HG02884 (cell line): ENCODE data around the gene PEX5L.

Source experiments
- ATAC-seq: cut with Tn5 transposase; IDR thresholded peaks from one replicate; pipeline ENCODE4 v1.9.1; 2021; ENCODE audit warnings: mild to moderate bottlenecking, moderate library complexity; ENCODE audit not compliant: unreplicated experiment

The PEX5L gene

DNA sequence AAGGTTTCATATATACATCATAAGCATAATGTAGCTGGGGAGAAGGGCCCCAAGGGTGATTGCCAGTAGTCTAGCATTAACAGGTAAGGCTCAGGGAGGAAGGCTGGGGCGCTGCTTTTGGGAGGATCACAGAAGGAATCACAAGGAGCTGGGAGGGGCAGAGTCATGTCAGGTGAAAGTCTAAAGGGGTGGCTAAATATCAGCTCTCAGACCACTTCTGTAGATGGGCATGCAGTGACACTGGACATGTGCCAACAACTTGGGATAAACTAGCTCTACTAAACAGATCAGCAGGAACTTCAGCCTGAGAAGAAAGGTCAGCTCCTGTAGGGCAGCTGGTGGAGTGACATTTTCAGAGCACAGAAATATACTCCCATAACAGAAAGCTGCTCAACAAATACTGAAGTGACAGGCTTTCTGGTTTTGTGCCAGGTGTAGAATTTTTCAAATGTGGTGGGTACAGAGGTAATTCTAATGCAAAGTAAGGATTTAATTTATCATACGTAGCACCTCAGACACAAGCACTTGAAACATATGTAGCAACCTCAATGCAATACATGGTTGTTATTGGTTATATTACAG, 79.4 kb downstream of the PEX5L start:
- ATAC-seq, result no peak

DNA sequence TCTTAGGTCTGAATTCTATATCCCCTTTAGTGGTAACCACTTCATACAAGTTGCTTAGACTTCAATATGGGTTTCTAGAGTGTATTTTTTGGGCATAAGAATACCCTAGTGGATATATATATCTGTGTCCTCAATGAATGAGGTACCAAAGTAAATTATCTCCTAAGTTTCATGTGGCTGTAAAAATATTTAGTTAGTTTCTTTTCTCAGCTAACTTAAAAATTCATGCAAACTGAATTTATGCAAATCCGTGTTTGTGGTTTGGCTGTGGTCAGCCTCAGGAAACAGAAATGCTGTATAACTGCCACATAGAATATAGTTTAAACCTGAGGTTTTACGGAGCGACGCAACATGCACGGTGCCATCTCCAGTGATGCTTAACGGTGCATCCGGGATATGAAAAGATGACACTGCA, 80.3 kb downstream of the PEX5L start:
- peak; percentile 93 for ATAC-seq

DNA sequence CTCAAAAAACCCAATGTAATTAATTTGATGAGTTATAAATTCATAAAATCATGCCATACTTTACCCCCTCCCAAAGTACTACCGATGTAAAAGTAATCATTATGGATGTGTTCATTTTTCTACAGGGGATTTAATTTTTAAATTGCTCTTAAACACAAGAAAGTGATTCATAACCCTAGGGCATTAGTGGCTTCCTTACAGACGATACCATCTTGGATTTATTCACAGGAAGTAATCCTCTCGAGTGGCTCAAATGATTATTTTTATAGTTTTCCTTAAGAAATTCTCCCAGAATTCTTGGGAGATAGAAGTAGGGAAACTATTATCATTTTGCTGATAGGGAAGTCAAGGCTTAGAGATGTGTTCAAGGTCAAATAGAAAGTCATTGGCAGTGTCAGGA, 80.9 kb downstream of the PEX5L start:
- no peak for ATAC-seq

DNA sequence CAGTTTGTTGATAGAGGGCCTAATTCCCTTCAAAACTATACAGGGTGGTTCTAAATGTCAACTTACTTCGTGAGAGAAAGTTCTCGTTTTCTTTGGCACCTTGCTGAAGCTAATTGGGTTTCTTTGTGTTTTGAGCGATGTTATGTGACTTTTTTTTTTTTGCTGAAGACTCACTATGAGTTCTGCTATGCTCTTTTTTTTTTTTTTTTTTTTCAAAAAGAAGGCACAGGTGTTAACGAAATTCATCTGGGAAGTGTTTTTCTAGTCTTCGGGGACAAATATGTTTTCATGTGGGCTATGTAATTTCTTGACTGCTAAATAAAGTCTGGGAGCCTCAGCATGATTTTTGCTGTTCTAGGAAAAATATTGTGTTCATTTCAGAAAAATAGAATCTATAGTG, 81.5 kb downstream of the PEX5L start:
- no peak for ATAC-seq

DNA sequence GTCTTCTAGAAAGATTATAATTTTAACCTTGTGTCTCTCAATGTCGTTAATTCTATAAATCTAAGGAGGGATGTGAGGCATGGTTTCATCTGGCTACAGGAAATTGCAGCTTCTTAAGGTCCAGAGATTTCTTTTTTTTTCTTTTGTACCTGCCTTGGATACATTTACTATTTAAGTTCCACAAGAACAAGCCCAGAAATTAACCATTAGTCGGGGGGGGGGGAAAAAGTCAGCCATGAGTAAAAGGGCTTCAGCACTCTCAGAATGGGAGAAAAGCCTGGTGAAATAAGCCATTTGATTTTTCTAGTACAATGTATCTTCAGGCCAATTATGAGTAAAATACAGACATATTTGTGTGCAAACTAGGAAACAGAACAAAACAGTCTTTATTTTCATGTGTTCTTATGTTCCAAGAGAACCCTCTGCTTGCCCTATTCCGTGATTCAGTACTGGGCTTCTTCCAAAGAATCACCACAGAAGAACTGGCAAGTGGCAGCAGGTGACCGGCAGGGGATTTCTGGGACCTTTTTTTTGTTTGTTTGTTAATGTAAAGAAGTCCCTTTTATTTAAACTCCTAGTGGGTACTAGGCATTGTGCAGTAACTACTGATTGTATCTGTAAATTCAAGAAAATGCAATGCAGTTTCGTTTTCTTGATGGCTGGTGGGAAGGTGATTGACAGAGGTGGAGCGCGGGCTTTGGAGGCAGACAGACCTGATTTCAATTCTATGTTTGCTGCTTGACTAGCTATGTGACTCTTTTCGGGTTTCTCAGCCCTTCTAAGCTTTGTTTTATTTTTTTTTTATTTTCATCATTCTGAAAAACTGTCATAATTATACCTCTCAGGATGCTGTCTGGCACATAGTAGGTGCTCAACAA, 82.5 kb downstream of the PEX5L start:
- ATAC-seq, result no peak

DNA sequence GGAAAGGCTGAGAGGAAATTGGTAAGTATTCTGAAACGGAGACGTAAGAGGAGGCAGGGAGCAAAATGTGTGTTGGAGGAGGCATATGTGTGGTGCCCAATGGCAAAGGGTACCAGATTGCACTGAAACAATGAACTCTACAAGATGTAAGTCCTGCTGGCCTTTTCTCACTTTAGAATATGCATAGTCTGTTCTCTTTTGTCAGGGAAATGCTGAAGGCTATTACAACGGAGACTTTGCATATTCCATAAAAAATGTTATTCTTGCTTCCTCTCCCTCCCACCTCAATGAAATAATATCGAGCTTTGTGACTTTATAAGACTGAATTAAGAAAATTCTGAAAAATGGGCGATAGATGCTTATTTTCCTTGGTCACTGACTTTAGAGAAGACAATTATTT, 85.9 kb downstream of the PEX5L start:
- ATAC-seq, result no peak

DNA sequence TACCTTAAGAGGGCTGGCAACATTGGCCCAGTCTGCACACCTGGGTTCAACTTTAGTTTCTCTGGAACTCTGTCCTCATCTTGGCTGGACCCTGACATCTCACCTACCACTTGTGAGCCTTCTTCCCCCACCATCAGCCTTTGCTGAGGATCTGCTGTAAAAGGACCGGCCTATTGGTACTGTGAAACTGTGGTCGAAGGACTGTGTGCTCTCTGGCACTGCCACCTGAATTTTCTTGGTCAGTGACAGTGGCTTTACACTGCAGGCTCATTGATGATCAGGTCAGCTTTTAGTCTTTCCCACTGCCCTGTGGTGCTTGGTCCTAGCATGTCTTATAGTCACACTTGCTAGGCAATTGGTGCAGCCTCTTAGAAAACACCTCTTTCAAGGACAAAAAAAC, 86.9 kb downstream of the PEX5L start:
- ATAC-seq, result no peak

DNA sequence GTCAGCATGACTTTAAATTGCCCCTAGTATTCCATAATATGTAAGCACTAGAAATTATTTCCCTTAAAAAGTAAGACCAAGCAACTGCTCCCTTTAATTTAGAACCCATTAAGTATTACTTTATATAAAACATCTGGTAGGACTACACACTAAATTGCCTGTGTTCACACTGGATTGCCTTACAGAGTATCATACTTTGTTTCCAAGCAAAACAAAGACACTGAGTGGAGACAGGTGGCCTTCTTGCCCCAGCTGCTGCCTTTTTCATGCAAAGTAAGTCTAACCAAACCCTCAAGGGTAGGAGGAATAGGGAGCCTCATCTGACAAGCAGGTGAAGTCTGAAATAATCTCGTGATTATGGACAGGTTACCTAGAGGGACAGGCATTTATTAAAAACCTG, 87.3 kb downstream of the PEX5L start:
- peak; percentile 69 for ATAC-seq

DNA sequence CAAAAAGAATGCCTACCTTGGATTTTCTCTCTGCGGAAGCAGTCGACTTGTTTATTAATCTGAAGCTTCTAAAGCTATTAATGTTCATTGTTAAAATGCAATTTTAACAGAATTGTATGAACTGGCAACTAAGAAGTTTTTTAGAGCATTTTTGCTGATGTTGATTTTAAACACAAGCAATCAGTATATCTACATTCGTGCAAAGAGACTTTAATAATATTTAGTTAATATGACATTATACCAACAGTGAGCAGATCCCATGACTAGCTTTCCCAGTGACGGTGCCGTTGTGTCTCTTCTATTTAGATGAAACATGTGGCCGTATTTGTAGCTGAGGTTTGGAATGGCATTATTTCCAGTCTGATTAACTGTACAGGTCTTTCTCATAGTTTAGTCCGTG, 88.0 kb downstream of the PEX5L start:
- no peak for ATAC-seq

DNA sequence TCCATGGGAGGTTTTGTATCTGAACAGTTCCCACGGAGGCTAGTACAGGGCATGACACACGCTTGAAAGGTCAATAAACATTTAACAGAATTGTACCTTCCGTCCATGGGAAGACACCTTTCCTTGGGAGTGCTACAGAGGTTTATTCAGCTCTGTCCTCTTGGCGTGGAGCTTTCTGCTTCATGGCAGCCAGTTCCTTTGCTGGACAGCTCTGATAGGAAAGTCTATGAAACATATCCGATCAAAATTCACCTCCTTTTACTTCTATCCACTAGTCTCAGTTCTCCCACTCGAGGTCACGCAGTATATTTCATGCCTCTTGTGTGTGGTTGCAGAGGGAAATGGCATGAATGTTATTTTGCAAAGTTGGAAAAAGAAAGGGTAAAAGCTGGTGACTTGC, 91.2 kb downstream of the PEX5L start:
- ATAC-seq, result no peak

DNA sequence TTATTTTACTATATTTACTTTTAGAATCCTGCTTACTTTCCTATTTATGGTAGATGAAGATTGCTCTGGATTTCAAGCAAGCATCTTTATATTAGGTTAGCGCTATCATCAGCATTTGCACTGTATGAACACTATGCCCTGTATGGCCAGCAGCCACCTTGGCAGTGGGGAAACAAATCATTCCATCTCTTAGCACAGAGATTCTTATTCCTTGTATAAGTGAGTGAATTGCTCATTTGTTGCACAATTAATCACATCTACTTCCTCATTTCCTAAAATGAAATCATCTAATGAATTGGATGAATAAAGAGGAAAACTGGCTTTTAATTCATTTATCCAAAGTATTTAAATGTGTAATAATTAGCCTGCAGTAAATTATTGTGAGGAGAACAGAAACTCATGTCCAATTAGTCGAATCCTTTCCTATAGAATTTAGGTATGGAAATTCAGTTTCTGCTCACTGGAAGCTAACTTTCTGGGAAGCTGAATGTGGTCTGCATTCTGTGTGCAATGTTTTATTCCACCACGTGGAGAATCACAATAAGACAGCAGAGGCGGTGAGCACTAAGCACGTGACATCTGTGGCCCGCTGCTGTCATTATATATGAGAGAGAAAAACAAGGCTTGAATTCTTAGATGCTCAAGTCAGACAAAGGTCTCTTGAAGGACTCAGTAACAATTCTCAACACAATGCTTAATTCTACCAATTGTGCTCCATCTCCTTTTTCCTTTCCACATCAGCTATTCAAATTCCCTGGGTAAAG, 93.4 kb downstream of the PEX5L start:
- ATAC-seq, result no peak

DNA sequence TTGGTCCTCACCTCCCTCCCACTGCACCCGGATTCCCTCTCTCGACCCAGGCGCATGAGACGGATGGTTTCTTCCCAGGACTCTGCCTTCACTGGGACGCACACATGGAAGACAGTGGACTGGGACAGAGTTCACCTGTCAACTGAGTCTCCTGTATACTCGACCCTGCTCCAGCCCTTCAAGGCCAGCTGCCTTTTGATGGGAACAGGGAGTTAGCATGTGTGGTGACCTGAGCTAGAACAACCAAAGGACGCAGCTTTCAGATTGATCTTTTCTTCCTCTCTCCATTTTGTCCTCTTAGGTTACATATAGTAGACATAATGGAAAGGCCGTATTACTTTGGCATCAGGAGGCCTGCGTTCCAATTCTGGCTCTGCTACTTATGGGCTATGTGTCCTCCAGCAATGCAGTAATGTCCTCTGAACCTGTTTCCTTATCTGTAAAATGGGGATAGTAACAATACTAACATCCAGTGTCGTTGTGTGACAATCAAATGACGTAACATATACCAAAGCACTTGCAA, 94.1 kb downstream of the PEX5L start:
- no peak for ATAC-seq

DNA sequence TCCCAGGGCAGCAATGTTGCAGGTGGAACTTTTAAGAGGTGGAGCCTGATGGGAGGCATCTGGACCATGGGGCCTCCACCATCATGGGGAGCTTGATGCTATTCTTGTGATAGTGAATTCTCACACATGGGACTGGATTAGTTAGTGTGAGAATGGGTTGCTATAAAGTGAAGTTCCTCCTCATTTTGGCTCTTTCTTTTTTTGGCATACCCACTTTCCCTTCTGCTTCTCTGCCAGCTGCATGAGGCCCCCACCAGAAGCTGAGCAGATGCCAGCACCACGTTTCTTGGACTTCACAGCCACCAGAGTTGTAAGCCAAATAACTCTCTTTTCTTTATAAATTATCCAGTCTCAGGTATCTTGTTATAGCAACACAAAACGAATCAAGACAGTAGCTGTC, 101.0 kb downstream of the PEX5L start:
- no peak for ATAC-seq

DNA sequence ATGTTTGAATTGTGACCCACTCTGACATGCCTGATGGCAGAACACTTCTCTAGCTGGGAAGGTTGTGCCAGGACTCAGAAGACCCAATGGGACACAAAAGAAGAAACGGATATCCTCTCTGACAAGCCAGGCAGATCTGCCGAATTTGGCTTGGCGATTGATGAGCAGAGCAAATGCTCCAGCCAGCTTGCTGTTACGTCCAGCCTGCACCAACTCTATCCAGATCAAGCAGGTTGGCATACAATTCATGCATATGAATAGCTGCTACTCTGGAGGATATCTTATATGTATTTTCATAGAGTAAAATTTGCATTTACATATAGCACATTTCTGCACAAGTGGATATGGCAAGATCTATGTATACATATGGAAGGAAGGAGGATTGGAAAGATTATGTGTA, 102.8 kb downstream of the PEX5L start:
- ATAC-seq, result no peak

DNA sequence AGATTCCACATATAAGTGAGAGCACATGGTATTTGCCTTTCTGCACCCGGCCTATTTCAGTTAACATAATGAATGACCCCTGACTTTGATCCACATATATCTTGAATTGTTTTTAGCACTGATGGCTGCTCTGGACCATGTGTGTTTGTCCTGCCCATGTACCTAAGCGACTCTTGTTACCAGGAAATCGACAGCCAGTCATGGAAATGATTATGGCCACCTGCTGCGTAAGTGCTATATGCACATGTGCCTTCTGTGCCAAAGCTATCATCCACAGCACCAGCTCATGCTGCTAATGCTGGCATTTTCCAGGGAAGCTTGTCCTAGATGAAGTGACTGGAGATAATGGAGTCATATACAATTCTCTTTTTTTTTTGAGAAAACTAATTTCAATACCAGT, 103.7 kb downstream of the PEX5L start:
- ATAC-seq, result no peak

DNA sequence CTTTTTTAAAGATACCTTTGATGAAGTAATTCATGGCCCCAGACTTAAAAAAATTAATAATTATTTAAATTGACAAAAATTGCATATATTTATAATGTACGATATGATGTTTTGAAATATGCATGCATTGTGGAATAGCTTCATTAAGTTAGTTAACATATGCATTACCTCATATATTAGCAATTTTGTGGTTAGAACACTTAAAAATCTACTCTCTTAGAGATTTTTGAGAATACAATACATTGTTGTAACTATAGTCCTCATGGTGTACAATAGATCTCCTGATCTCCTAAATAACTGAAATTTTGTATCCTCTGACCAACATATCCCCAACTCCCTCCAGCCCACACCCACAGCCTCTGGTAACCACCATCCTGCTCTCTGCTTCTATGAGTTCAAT, 104.1 kb downstream of the PEX5L start:
- ATAC-seq, result no peak

DNA sequence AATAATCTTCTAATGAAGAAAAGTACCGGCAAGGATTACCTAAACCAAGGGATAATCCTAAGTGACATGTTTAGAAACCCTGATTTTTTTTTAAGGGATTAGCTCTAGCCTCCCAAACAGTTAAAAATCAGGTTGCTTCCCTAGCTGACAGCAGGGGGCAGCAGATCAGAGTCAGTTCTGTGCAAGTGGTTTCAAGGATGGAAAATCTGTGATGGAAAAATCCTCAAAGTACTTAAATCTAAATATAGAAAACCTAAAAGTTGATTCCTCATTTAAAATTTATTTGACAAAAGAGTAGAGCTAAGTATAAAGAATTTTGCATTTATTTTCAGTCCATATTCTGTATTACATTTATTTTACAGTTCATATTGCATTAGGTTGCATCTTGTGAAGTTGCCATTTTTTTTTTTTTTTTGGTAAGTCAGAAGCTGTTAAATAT, 107.6 kb downstream of the PEX5L start:
- ATAC-seq, result peak; percentile 61

DNA sequence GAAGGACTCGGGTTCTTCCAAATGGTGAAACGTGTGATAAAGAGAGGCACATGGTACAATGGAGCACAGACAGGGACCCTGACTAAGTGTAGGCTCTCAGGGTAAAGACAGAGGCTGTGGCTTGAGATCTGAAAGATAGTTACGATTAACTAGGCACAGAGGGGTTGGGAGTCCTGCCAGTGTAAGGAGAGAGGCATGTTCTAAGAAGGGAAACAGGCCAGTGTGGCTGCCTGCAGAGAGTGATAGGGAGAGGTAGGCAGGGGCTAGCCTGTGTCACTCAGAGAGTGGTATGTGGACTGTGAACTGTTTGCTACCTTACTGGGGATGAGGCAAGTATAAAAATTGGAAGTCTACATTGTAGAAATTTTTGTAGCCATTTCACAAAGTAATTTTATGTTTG, 109.5 kb downstream of the PEX5L start:
- ATAC-seq, result no peak

DNA sequence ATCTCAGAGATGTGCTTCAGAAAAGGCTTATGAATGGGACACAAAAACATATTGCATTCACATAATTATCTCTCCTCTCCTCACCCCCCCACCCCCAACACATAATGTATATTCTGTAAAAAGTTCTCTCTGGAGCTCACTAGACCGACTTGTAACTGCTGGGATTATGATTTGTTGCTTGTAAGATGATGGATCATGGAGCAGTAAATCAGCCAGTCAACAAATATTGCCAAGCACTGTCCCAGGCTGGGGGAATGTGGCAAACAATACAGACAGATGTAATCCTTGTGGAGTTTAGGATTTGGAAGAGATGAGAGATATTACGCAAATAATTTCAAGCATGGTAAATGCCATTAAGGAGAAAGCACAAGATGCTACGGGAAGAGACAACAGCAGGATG, 114.8 kb downstream of the PEX5L start:
- no peak for ATAC-seq

DNA sequence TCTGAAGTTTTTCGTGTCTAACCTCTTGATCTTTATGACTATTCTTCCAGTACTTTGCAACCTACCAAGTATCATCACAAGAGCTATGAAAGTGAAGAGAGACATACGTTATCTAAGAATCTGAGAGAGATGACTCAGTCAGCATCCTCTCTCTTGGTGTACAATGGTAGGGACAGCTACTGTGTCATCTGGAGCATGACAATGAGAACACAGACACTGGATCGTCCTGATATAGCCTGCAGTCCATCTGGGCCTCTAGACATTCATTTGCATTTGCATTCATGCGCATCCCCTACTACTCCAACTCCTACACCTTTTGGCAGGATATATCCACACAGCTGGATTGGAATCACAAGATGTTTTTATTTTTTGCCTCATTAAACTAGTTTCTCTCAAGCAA, 115.2 kb downstream of the PEX5L start:
- peak; percentile 98 for ATAC-seq

DNA sequence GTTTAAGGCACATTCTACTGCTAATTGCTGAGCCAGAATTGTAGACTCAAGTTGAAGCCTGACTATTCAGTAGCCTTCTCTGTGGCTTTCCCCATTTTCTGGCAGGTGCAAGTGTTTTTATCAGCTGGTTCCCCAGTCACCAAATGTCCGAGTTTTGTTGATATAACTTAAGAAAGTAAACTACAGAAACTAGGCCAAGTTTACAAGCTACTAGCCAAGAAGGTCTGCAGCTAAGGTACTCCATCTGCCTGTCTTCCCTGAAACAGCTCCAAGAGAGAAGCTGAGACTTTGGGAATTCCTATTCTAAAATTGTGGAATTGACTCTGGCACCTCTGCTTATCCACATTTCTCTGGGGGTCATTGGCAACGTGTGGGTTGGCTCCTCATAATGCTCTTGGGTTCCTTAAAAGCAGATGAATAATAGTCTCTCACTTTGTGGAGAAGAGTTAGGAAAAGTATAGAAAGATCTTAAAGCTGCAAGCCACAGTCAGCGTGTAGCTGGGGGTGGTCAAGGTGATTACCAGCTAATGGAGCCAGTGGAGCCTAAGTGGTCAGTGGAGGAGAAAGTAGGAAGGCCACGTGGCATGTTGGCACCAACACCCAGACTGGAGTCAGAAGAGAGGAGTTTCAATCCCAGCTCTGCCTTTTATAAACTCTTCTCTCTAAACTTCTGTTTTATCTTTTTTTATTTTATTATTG, 128.8 kb downstream of the PEX5L start:
- no peak for ATAC-seq
